Measurements from ENCODE around the gene HERC2.

- TF ChIP-seq CTCF (IDR thresholded peaks at IDR 0.05) (no peak), REST (IDR thresholded peaks at IDR 0.05; ENCODE audit: insufficient read depth in 1 of 2, low read depth in 2 of 2, low read length in 1 of 2) (no peak), POLR2AphosphoS5 (IDR thresholded peaks at IDR 0.05; ENCODE audit: low read depth, low read length) (no peak)
Observed at GRCh38 chr15:28114114-28114455, 207.9 kb downstream of the HERC2 start.
